ENCODE measurements around the gene MPG.

DNA sequence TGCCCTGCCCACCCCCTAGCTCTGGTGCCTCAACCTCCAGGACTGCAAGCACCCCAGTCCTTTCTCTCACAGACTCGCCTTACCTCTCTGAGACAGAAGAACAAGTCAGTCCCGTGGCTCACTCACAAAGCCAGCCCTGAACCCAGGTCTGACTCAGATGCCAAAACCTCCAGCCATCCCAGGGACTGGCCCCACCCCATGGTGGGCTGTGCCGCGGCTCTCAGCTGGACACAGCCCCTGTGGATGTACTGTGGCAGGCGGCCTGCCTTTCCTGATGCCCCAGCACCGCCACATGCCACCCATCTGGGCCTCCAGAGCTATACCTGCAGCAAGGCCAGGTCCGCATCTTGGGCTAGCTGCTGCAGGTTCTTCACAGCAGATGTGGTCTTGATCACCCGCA lies 19.8 kb downstream of the MPG start:
- TF ChIP-seq, protein P1, sequence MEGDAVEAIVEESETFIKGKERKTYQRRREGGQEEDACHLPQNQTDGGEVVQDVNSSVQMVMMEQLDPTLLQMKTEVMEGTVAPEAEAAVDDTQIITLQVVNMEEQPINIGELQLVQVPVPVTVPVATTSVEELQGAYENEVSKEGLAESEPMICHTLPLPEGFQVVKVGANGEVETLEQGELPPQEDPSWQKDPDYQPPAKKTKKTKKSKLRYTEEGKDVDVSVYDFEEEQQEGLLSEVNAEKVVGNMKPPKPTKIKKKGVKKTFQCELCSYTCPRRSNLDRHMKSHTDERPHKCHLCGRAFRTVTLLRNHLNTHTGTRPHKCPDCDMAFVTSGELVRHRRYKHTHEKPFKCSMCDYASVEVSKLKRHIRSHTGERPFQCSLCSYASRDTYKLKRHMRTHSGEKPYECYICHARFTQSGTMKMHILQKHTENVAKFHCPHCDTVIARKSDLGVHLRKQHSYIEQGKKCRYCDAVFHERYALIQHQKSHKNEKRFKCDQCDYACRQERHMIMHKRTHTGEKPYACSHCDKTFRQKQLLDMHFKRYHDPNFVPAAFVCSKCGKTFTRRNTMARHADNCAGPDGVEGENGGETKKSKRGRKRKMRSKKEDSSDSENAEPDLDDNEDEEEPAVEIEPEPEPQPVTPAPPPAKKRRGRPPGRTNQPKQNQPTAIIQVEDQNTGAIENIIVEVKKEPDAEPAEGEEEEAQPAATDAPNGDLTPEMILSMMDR (IDR thresholded peaks at IDR 0.05; ENCODE audit: poor library complexity, severe bottlenecking), result no peak
- TF ChIP-seq RAD21 (conservative IDR thresholded peaks at IDR 0.05) (no peak), TAF1 (IDR thresholded peaks at IDR 0.05; ENCODE audit: low read depth) (no peak)
- TF ChIP-seq, protein P2, sequence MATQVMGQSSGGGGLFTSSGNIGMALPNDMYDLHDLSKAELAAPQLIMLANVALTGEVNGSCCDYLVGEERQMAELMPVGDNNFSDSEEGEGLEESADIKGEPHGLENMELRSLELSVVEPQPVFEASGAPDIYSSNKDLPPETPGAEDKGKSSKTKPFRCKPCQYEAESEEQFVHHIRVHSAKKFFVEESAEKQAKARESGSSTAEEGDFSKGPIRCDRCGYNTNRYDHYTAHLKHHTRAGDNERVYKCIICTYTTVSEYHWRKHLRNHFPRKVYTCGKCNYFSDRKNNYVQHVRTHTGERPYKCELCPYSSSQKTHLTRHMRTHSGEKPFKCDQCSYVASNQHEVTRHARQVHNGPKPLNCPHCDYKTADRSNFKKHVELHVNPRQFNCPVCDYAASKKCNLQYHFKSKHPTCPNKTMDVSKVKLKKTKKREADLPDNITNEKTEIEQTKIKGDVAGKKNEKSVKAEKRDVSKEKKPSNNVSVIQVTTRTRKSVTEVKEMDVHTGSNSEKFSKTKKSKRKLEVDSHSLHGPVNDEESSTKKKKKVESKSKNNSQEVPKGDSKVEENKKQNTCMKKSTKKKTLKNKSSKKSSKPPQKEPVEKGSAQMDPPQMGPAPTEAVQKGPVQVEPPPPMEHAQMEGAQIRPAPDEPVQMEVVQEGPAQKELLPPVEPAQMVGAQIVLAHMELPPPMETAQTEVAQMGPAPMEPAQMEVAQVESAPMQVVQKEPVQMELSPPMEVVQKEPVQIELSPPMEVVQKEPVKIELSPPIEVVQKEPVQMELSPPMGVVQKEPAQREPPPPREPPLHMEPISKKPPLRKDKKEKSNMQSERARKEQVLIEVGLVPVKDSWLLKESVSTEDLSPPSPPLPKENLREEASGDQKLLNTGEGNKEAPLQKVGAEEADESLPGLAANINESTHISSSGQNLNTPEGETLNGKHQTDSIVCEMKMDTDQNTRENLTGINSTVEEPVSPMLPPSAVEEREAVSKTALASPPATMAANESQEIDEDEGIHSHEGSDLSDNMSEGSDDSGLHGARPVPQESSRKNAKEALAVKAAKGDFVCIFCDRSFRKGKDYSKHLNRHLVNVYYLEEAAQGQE (IDR thresholded peaks at IDR 0.05; ENCODE audit: borderline replicate concordance), result no peak

Measured in neural cell (in vitro differentiated cells).